Endodermal cell (in vitro differentiated cells): ENCODE data around the gene RSRC1. TPM values are rescaled to one million over a fixed set of nuclear protein-coding genes. Genes with fewer than 3 reads are reported as not detected.

ENCODE experiments used
- DNase-seq: peaks from one replicate; pipeline ENCODE4 v3.0.0-alpha.2; 2017
- H3K27ac ChIP-seq: 2 replicates; pipeline ENCODE4 v1.5.1; 2013; ENCODE audit warnings: mild to moderate bottlenecking, low read depth, low read length, moderate library complexity
- H3K27me3 ChIP-seq: 2 replicates; pipeline ENCODE4 v1.6.1; 2013; ENCODE audit warnings: mild to moderate bottlenecking, low read length, moderate library complexity; ENCODE audit not compliant: insufficient read depth, control insufficient read depth, poor library complexity, severe bottlenecking
- H3K36me3 ChIP-seq: 2 replicates; pipeline ENCODE4 v1.7.0; 2013; ENCODE audit warnings: mild to moderate bottlenecking, low read length, moderate library complexity; ENCODE audit not compliant: control insufficient read depth, insufficient read depth
- H3K4me1 ChIP-seq: one replicate; pipeline ENCODE4 v1.7.0; 2013; ENCODE audit warnings: low read length; ENCODE audit not compliant: control insufficient read depth, insufficient read depth
- H3K4me3 ChIP-seq: 2 replicates; pipeline ENCODE4 v1.5.1; 2013; ENCODE audit warnings: mild to moderate bottlenecking, low read length, moderate library complexity
- H3K9ac ChIP-seq: 2 replicates; pipeline ENCODE4 v1.6.1; 2013; ENCODE audit warnings: mild to moderate bottlenecking, low read length, moderate library complexity; ENCODE audit not compliant: poor library complexity, severe bottlenecking; ENCODE audit errors: extremely low read depth
- H3K9me3 ChIP-seq: 2 replicates; pipeline ENCODE4 v1.6.1; 2013; ENCODE audit warnings: mild to moderate bottlenecking, low read length, moderate library complexity; ENCODE audit not compliant: control insufficient read depth
- H3K27ac Mint-ChIP-seq: 2 replicates; pipeline ENCODE4 v1.8.0; 2020; ENCODE audit warnings: mixed read lengths
- H3K27me3 Mint-ChIP-seq: 2 replicates; pipeline ENCODE4 v1.8.0; 2021; ENCODE audit warnings: mild to moderate bottlenecking, mixed read lengths; ENCODE audit not compliant: insufficient read depth
- H3K36me3 Mint-ChIP-seq: 2 replicates; pipeline ENCODE4 v1.8.0; 2020; ENCODE audit warnings: low read depth, mixed read lengths
- H3K4me1 Mint-ChIP-seq: 2 replicates; pipeline ENCODE4 v1.8.0; 2020; ENCODE audit warnings: mixed read lengths
- H3K4me3 Mint-ChIP-seq: 2 replicates; pipeline ENCODE4 v1.8.0; 2020; ENCODE audit warnings: mild to moderate bottlenecking, moderate library complexity, mixed read lengths
- H3K9me3 Mint-ChIP-seq: 2 replicates; pipeline ENCODE4 v1.8.0; 2020; ENCODE audit warnings: mild to moderate bottlenecking, mixed read lengths
- CTCF ChIP-seq: fragments of 200-600 bp; sonication (generic); conservative IDR thresholded peaks from 2 replicates; pipeline ENCODE4 v1.5.0; 2021; ENCODE audit warnings: antibody characterized with exemption, mild to moderate bottlenecking
- WGBS, 2 experiments: methylation state at CpG; one replicate each; pipeline versions ENCODE4 v1.1.5 to v1.1.7; 2013; ENCODE audit warnings: missing lambda C conversion rate in 2 of 2, mixed read lengths in 1 of 2; ENCODE audit not compliant: insufficient coverage in 1 of 2, insufficient read length in 1 of 2; 5-methylcytosine and 5-hydroxymethylcytosine counted together
- total RNA-seq, 2 donors: library from RNA; stranded (reverse); fragmentation: NEBNext Ultra II Directional in 1 of 2; extraction: Animal tissue kit (Norgen Biotek cat#: 25700) in 1 of 2; gene quantifications; 2 replicates in 1 of 2; 3 replicates in 1 of 2; pipeline ENCODE4 v1.2.1, GENCODE V29; 2021

The RSRC1 gene
- total RNA-seq, 2 donors from 2014 or later: 45.3 to 52.1 TPM

- no peaks in the 10 kb centered on the region for H3K4me1 Mint-ChIP-seq
- no peaks in the 10 kb centered on the region for H3K27me3 Mint-ChIP-seq
- 91% methylated on average over 1 of the region's 1 CpG; no CpG with 5 or more reads in 1 of the 2 experiments for WGBS, 2 experiments
- H3K36me3 Mint-ChIP-seq: no peaks in the 10 kb centered on the region
- no peak overlapping the region for H3K9ac ChIP-seq
- H3K36me3 ChIP-seq: no peaks in the 10 kb centered on the region
- H3K4me3 Mint-ChIP-seq: no peak overlapping the region
- H3K27me3 ChIP-seq: no peaks in the 10 kb centered on the region
- no peak overlapping the region for H3K27ac Mint-ChIP-seq
- H3K4me1 ChIP-seq: no peaks in the 10 kb centered on the region
- H3K27ac ChIP-seq: no peak overlapping the region
- no peak for TF ChIP-seq CTCF
- no peaks in the 10 kb centered on the region for H3K9me3 Mint-ChIP-seq
- DNase-seq: no peak
- H3K4me3 ChIP-seq: no peak overlapping the region
- H3K9me3 ChIP-seq: no peaks in the 10 kb centered on the region
Measured at GRCh38 chr3:158443632-158444031, 333.7 kb downstream of the RSRC1 start.

DNA sequence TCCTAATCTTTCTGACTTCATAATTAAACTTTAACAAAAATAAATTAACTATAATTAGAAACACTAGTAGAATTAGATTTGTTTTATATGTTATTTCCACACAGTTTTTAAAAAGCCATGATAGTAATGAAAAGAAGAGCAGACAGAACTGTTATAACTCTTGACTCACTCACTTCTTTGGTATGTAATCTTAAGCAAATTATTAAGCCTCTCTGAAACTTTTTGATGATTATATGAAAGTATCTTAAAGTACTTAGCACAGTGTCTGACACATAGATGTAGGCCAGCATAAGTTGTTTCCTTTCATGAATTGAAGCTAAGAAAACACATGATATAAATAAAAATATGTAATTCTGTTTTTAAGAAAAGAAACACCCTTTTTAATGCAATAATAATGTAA is 337.5 kb downstream of the RSRC1 start:
- H3K9me3 Mint-ChIP-seq: no peaks in the 10 kb centered on the region
- H3K36me3 ChIP-seq: no peaks in the 10 kb centered on the region
- H3K27ac ChIP-seq: no peak overlapping the region
- no peak overlapping the region for H3K9ac ChIP-seq
- H3K4me3 Mint-ChIP-seq: no peak overlapping the region
- H3K27me3 ChIP-seq: no peaks in the 10 kb centered on the region
- no peak overlapping the region for H3K27ac Mint-ChIP-seq
- no peaks in the 10 kb centered on the region for H3K27me3 Mint-ChIP-seq
- no peak for TF ChIP-seq CTCF
- no peaks in the 10 kb centered on the region for H3K36me3 Mint-ChIP-seq
- peaks cover 5% of the 10 kb centered on the region for H3K4me1 Mint-ChIP-seq
- H3K4me1 ChIP-seq: peaks cover 5% of the 10 kb centered on the region
- no peak overlapping the region for H3K4me3 ChIP-seq
- no peak for DNase-seq
- H3K9me3 ChIP-seq: no peaks in the 10 kb centered on the region

- Histone ChIP-seq H3K27me3 (no peaks in the 10 kb centered on the region), H3K4me3 (no peak overlapping the region), H3K9me3 (no peaks in the 10 kb centered on the region), H3K36me3 (no peaks in the 10 kb centered on the region), H3K9ac (no peak overlapping the region), H3K27ac (no peak overlapping the region), H3K4me1 (peaks cover 5% of the 10 kb centered on the region)
- Mint-ChIP-seq H3K27me3 (no peaks in the 10 kb centered on the region), H3K27ac (no peak overlapping the region), H3K4me1 (peaks cover 5% of the 10 kb centered on the region), H3K9me3 (no peaks in the 10 kb centered on the region), H3K36me3 (no peaks in the 10 kb centered on the region), H3K4me3 (no peak overlapping the region)
- 91% methylated on average over 1 of the region's 1 CpG; no CpG with 5 or more reads in 1 of the 2 experiments for WGBS, 2 experiments
- DNase-seq: no peak
- TF ChIP-seq CTCF: no peak
Measured at GRCh38 chr3:158451405-158452055, 341.6 kb downstream of the RSRC1 start.
